GM12874 (cell line): ENCODE measurements around the gene ZNF785.

ENCODE experiments used
- TF ChIP-seq, protein P1 (sequence below): IDR thresholded peaks from 2 replicates; pipeline ENCODE4 v1.5.1; 2011; ENCODE audit warnings: low read depth, mild to moderate bottlenecking, control low read depth, low read length, moderate library complexity; ENCODE audit not compliant: insufficient read depth

The ZNF785 gene

DNA sequence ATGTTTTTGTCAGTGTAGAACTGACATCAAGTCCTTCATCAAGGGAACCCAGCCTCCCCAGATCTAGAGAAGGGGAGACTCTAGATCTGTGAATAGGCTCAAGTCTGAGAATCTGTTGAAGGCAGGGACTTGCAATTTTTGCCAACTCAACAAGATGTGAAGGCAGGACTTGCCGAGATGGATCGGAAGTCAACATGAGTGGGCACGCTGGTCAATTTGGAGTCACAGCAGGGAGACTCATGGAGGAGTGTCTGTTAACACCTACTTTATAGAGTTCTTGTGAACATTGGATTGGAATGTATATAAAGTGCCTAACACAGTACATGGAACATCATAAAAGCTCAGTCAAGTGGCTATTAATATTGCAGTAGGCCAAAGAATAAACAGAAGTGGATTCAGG is 14.7 kb upstream of the ZNF785 start:
- TF ChIP-seq, protein P1, sequence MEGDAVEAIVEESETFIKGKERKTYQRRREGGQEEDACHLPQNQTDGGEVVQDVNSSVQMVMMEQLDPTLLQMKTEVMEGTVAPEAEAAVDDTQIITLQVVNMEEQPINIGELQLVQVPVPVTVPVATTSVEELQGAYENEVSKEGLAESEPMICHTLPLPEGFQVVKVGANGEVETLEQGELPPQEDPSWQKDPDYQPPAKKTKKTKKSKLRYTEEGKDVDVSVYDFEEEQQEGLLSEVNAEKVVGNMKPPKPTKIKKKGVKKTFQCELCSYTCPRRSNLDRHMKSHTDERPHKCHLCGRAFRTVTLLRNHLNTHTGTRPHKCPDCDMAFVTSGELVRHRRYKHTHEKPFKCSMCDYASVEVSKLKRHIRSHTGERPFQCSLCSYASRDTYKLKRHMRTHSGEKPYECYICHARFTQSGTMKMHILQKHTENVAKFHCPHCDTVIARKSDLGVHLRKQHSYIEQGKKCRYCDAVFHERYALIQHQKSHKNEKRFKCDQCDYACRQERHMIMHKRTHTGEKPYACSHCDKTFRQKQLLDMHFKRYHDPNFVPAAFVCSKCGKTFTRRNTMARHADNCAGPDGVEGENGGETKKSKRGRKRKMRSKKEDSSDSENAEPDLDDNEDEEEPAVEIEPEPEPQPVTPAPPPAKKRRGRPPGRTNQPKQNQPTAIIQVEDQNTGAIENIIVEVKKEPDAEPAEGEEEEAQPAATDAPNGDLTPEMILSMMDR: no peak

DNA sequence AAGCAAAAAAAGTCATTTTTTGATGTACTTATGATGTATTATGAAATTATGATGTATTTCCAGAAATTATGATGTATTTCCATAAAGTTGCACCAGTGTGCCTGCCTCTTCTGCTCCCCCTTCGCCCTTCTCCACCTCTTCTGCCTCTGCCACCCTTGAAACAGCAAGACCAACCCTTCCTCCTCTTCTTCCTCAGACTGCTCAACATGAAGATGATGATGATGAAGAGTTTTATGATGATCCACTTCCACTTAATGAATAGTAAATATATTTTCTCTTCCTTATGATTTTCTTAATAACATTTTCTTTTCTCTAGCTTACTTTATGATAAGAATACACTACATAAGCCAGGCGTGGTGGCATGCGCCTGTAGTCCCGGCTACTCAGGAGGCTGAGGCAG is 7.4 kb upstream of the ZNF785 start:
- TF ChIP-seq, protein P1: no peak

DNA sequence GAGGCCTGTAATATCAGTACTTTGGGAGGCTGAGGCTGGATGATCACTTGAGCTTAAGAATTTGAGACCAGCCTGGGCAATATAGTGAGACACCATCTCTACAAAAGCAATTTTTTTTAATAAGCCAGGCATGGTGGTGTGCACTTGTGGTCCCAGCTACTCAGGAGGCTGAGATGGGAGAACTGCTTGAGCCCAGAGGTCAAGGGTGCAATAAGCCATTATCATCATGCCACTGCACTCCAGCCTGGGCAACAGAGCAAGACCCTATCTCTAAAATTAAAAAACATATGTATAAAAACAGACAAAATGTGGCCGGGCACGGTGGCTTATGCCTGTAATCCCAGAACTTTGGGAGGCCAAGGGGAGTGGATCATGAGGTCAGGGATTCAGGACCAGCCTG is 3.2 kb upstream of the ZNF785 start:
- TF ChIP-seq, protein P1: no peak

DNA sequence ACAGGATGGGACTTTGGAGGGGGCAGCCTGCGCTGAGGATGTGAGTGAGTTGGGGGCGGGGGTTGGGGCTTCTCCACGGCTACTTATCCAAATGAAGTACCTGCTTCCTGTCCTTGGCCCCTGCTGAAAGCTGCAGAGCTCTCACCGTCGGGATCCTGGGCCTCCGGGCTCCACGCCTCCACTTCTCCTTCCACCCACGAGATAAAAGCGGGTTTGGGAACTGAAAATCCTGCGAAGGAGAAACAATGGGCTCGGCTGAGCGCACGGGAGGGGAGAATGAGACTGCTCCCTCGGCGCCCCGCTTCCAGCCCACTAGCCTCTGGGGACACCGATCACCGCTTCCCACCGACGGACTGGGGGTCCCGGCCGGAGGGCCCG is 486 bp downstream of the ZNF785 start:
- TF ChIP-seq, protein P1: no peak

DNA sequence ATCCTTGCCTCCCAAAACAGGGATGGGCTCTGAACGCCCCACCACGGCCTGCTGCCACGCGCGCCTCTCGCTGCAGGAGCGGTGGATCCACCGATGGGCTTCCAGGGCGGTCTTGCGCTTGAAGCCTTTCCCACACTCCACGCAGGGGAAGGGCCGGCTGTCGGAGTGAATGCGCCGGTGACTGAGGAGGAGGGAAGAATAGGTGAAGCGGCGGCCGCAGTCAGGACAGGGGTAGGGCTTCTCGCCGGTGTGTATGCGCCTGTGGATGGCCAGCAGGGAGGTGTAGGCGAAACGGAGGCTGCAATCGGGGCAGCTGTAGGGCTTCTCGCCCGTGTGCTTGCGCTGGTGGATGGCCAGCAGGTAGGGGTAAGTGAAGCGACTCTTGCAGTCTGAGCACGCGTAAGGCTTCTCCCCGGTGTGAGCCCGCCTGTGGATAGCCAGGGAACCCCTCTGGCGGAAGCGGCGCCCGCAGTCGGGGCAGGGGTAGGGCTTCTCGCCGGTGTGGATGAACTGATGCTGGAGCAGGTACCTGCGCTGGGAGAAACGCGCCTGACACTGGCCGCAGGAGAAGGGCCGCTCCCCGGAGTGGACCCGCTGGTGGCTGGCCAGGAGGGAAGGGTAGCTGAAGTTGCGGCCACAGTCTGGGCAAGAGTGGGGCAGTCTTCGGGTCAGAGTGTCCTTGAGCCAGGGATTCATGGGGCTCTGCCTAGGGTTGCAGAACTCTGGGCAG is 2.7 kb downstream of the ZNF785 start:
- TF ChIP-seq, protein P1: no peak

DNA sequence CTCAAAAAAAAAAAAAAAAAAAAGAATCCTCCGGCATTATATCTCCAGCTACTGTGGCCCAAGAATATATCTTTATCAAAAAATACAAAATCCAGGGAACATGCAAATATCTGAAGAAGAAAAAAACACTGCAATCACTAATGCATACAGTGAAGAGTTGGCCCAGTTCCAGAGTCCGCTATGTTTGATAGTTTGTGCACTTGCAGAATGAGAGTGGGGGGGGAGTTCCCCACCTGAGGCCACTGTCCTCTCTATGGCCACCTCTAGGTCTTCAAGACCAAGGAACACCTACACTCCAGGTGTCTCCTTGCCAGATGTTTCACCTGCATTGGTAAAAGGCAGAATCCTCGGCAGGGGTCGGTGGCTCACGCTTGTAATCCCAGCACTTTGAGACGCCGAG is 4.0 kb downstream of the ZNF785 start:
- TF ChIP-seq, protein P1: no peak

DNA sequence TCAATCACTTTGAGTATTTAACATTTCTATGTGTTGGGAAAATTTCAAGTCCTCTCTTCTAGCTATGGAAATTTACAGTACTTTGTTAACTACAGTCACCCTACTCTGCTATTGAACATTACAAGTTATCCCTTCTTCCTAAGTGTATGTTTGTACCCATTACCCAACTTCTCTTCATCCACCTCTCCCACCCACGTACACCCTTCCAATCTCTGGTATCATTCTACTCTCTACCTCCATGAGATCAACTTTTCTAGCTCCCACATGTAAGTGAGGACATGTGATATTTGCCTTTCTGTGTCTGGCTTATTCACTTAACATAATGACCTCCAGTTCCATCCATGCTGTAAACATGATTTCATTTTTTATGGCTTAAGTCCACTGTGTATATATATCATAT is 10.8 kb downstream of the ZNF785 start:
- TF ChIP-seq, protein P1: no peak
